ENCODE data around the gene QPRT. TPM values are rescaled to one million over a fixed set of nuclear protein-coding genes. Genes with fewer than 3 reads are reported as not detected.
"Not testable (repeated sequence)": the region's sequence is repeated elsewhere in the genome, so short reads cannot be mapped to it uniquely, and the experiment has no call there.

The QPRT gene
- total RNA-seq, 1 experiment from 2014 or later, result 310 TPM

GRCh38 chr16:29727452-29727851, 48.5 kb downstream of the QPRT start:
- Histone ChIP-seq H3K4me3 (no peak overlapping the region), H3K36me3 (ENCODE audit: low read depth) (no peaks in the 10 kb centered on the region), H3K27me3 (ENCODE audit: insufficient read depth, low read depth) (no peaks in the 10 kb centered on the region), H3F3A (ENCODE audit: insufficient read depth, low read depth) (no peaks in the 10 kb centered on the region), H3K4me1 (replicated peaks; ENCODE audit: insufficient read depth) (no peaks in the 10 kb centered on the region), H3K79me2 (ENCODE audit: low read depth) (no peaks in the 10 kb centered on the region), H3K4me2 (no peak overlapping the region), H4K20me1 (ENCODE audit: insufficient read depth) (no peaks in the 10 kb centered on the region), H3K9me2 (ENCODE audit: insufficient read depth) (no peaks in the 10 kb centered on the region), H2AFZ (no peak overlapping the region), H3K27ac (no peak overlapping the region), H3K9me3 (ENCODE audit: insufficient read depth, low read depth) (no peaks in the 10 kb centered on the region)
- TF ChIP-seq CTCF (conservative IDR thresholded peaks at IDR 0.05) (no peak), EZH2 (IDR thresholded peaks at IDR 0.05; ENCODE audit: low read depth) (no peak)
- intact Hi-C loops (cut with micrococcal nuclease; ENCODE audit: unreplicated experiment), result loop anchor here (10.0 kb wide), 1 partner anchor 753 kb away; the partner anchor contains the start of gene SPNS1
- no TSS peak for BruUV-seq (replicated peaks)
- ChIA-PET CTCF (no interaction called here), POLR2A (ENCODE audit: unreplicated experiment) (no interaction called here)
- DNase-seq, result no peak

GRCh38 chr16:29729116-29729521, 50.1 kb downstream of the QPRT start:
- peak; percentile 37 to 53 for DNase-seq
- no TSS peak for BruUV-seq (replicated peaks)
- H3K4me2 ChIP-seq, result peak overlapping the region; percentile 66

GRCh38 chr16:29730649-29731048, 51.7 kb downstream of the QPRT start:
- ChIA-PET CTCF (interaction anchor here (0.6 kb wide), 1 partner anchor 232 kb away, joined by 3 read pairs; no protein-coding TSS in a partner anchor), POLR2A (ENCODE audit: unreplicated experiment) (interaction anchor here (0.7 kb wide), 1 partner anchor 335 kb away, joined by 5 read pairs; the partner anchor contains the start of gene ALDOA)
- H3K36me3 ChIP-seq (ENCODE audit: low read depth), result no peaks in the 10 kb centered on the region
- no peaks in the 10 kb centered on the region for H3F3A ChIP-seq (ENCODE audit: insufficient read depth, low read depth)
- TF ChIP-seq CTCF (conservative IDR thresholded peaks at IDR 0.05), result no peak
- no peak for TF ChIP-seq EZH2 (IDR thresholded peaks at IDR 0.05; ENCODE audit: low read depth)
- no peak overlapping the region for H2AFZ ChIP-seq
- no peak overlapping the region for H3K4me2 ChIP-seq
- H3K27ac ChIP-seq, result no peak overlapping the region
- H3K79me2 ChIP-seq (ENCODE audit: low read depth), result no peaks in the 10 kb centered on the region
- H3K9me2 ChIP-seq (ENCODE audit: insufficient read depth), result no peaks in the 10 kb centered on the region
- no peaks in the 10 kb centered on the region for H3K27me3 ChIP-seq (ENCODE audit: insufficient read depth, low read depth)
- intact Hi-C loops (cut with micrococcal nuclease; ENCODE audit: unreplicated experiment), result no loop called here
- no TSS peak for BruUV-seq (replicated peaks)
- H3K4me1 ChIP-seq (replicated peaks; ENCODE audit: insufficient read depth), result no peaks in the 10 kb centered on the region
- H3K9me3 ChIP-seq (ENCODE audit: insufficient read depth, low read depth), result no peaks in the 10 kb centered on the region
- DNase-seq, result no peak
- no peak overlapping the region for H3K4me3 ChIP-seq
- H4K20me1 ChIP-seq (ENCODE audit: insufficient read depth), result no peaks in the 10 kb centered on the region

More at GRCh38 chr16:29729116-29729521, 50.1 kb downstream of the QPRT start:
- no peak overlapping the region; the same call in 1 of the 2 replicates for H3K4me3 ChIP-seq
- peak overlapping the region; percentile 74; the same call in 1 of the 2 replicates for H2AFZ ChIP-seq
- ChIA-PET CTCF (interaction anchor here (0.6 to 1.3 kb wide), 6 partner anchors 29 to 395 kb away, joined by 3 to 9 read pairs (median 4); partner anchors contain the start of genes KIF22 and QPRT), POLR2A (ENCODE audit: unreplicated experiment) (no interaction called here)
- TF ChIP-seq CTCF (conservative IDR thresholded peaks at IDR 0.05), result peak; percentile 84
- TF ChIP-seq EZH2 (IDR thresholded peaks at IDR 0.05; ENCODE audit: low read depth), result no peak
- H3K9me3 ChIP-seq (ENCODE audit: insufficient read depth, low read depth), result no peaks in the 10 kb centered on the region
- H3K27ac ChIP-seq, result no peak overlapping the region
- H3K79me2 ChIP-seq (ENCODE audit: low read depth), result no peaks in the 10 kb centered on the region
- H4K20me1 ChIP-seq (ENCODE audit: insufficient read depth), result no peaks in the 10 kb centered on the region
- H3F3A ChIP-seq (ENCODE audit: insufficient read depth, low read depth), result no peaks in the 10 kb centered on the region
- H3K36me3 ChIP-seq (ENCODE audit: low read depth), result no peaks in the 10 kb centered on the region
- H3K9me2 ChIP-seq (ENCODE audit: insufficient read depth), result no peaks in the 10 kb centered on the region
- no peaks in the 10 kb centered on the region for H3K27me3 ChIP-seq (ENCODE audit: insufficient read depth, low read depth)
- no peaks in the 10 kb centered on the region for H3K4me1 ChIP-seq (replicated peaks; ENCODE audit: insufficient read depth)
- intact Hi-C loops (cut with micrococcal nuclease; ENCODE audit: unreplicated experiment), result loop anchor here (1.0 to 10.0 kb wide), 2 partner anchors 61 to 754 kb away; partner anchors contain the start of genes KIF22 and SPNS1

- H3K36me3 ChIP-seq (ENCODE audit: low read depth); H3K9me3 ChIP-seq (ENCODE audit: insufficient read depth, low read depth); H2AFZ ChIP-seq; BruUV-seq (replicated peaks); H3K27ac ChIP-seq; H4K20me1 ChIP-seq (ENCODE audit: insufficient read depth); H3K9me2 ChIP-seq (ENCODE audit: insufficient read depth); H3K4me3 ChIP-seq; H3K4me1 ChIP-seq (replicated peaks; ENCODE audit: insufficient read depth); DNase-seq; H3K4me2 ChIP-seq; intact Hi-C loops (cut with micrococcal nuclease; ENCODE audit: unreplicated experiment); H3K79me2 ChIP-seq (ENCODE audit: low read depth); H3K27me3 ChIP-seq (ENCODE audit: insufficient read depth, low read depth); H3F3A ChIP-seq (ENCODE audit: insufficient read depth, low read depth): not testable (repeated sequence)
- ChIA-PET POLR2A (ENCODE audit: unreplicated experiment) (interaction anchor here (0.7 kb wide), 1 partner anchor 87 kb away, joined by 13 read pairs; no protein-coding TSS in a partner anchor), CTCF (interaction anchor here (0.6 to 1.4 kb wide), 2 partner anchors 10 to 60 kb away, joined by 4 to 6 read pairs; no protein-coding TSS in a partner anchor)
These were observed 53.0 kb downstream of the QPRT start for GRCh38 chr16:29731768-29732601.
